Measurements from ENCODE around the gene BMF. TPM values are rescaled to one million over a fixed set of nuclear protein-coding genes. Genes with fewer than 3 reads are reported as not detected.
A peak's percentile ranks its signal among the peaks of the same experiment; 100 is the strongest.

Gene BMF
- total and polyA plus RNA-seq, 12 donors = 1.3 to 12.8 (median 7.1) TPM

DNA sequence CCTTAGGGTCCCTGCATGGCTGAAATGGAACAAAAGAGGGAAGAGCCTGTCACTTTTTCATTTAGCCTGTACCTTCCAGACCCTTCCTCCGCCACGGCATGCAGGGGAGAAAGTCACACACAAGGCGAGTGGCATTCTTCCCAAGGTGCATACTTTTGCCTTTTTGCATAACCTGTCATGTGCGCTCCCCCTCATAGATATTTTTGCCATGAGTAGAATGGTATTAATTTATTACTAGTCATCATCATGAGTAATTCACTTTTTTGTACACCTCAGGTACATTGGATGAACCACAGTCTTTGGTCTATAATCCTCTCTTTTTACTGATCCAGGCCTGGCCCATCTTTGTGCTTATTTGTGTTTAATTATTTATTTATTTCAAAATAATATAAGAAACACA, 43.3 kb upstream of the BMF start:
- no peak overlapping the region for H3K27ac ChIP-seq
- TF ChIP-seq, protein P1, sequence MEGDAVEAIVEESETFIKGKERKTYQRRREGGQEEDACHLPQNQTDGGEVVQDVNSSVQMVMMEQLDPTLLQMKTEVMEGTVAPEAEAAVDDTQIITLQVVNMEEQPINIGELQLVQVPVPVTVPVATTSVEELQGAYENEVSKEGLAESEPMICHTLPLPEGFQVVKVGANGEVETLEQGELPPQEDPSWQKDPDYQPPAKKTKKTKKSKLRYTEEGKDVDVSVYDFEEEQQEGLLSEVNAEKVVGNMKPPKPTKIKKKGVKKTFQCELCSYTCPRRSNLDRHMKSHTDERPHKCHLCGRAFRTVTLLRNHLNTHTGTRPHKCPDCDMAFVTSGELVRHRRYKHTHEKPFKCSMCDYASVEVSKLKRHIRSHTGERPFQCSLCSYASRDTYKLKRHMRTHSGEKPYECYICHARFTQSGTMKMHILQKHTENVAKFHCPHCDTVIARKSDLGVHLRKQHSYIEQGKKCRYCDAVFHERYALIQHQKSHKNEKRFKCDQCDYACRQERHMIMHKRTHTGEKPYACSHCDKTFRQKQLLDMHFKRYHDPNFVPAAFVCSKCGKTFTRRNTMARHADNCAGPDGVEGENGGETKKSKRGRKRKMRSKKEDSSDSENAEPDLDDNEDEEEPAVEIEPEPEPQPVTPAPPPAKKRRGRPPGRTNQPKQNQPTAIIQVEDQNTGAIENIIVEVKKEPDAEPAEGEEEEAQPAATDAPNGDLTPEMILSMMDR (IDR thresholded peaks at IDR 0.05) = no peak
- no peak for TF ChIP-seq POLR2A (IDR thresholded peaks at IDR 0.05)
- 82 to 96% (median 92%) methylated on average over 4 of the region's 4 CpGs for WGBS, 4 donors
- H3K4me3 ChIP-seq = no peak overlapping the region
- no peaks in the 10 kb centered on the region for H3K9me3 ChIP-seq (replicated peaks in 1 of 3)
- H3K4me1 ChIP-seq (replicated peaks in 1 of 2) = no peaks in the 10 kb centered on the region
- H3K36me3 ChIP-seq (replicated peaks in 1 of 2) = no peaks in the 10 kb centered on the region
- no peaks in the 10 kb centered on the region for H3K27me3 ChIP-seq
- no peak for DNase-seq
- intact Hi-C loops (cut with DNase I) = no loop called here

DNA sequence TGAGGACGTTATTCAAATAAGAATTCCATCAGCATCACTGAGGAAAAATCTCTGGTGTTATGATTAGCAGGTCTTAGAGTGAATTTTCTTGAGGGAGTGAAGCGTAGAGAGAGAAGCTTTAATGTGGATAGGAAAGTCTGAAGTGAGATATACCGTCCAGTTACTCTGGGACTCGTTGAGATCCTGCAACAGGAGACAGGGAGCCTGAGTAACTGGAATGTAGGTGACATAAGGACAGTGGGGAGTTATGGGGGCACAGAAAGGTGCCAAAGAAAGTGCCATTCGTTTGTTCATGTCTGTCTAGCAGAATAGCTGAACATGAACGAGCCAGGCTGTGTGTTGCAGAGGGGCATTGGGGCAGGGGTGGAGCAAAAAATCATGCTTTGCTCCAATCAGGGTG, 42.8 kb upstream of the BMF start:
- intact Hi-C loops (cut with DNase I) = no loop called here
- Histone ChIP-seq H3K27ac (no peak overlapping the region), H3K9me3 (replicated peaks in 1 of 3) (no peaks in the 10 kb centered on the region), H3K36me3 (replicated peaks in 1 of 2) (no peaks in the 10 kb centered on the region), H3K4me1 (replicated peaks in 1 of 2) (no peaks in the 10 kb centered on the region), H3K4me3 (no peak overlapping the region), H3K27me3 (no peaks in the 10 kb centered on the region)
- DNase-seq = no peak
- WGBS, 4 donors = 62 to 73% (median 62%) methylated on average over 6 of the region's 6 CpGs
- TF ChIP-seq, protein P1 (IDR thresholded peaks at IDR 0.05) = no peak
- TF ChIP-seq POLR2A (IDR thresholded peaks at IDR 0.05) = no peak

- peak in 6 of 7 donors; percentile 22 to 70 (median 43) for DNase-seq
- Histone ChIP-seq H3K4me3 (no peak overlapping the region), H3K27ac (no peak overlapping the region), H3K9me3 (replicated peaks in 1 of 3) (no peaks in the 10 kb centered on the region), H3K27me3 (no peaks in the 10 kb centered on the region), H3K36me3 (replicated peaks in 1 of 2) (no peaks in the 10 kb centered on the region), H3K4me1 (replicated peaks in 1 of 2) (no peaks in the 10 kb centered on the region)
- TF ChIP-seq, protein P1 (IDR thresholded peaks at IDR 0.05) = no peak
- TF ChIP-seq POLR2A (IDR thresholded peaks at IDR 0.05) = no peak
- intact Hi-C loops (cut with DNase I) = no loop called here
- WGBS, 4 donors = 59 to 64% (median 62%) methylated on average over 9 of the region's 9 CpGs
Measured at GRCh38 chr15:40150163-40150925, 41.7 kb upstream of the BMF start.

GRCh38 chr15:40149339-40149738, 40.7 kb upstream of the BMF start:
- TF ChIP-seq POLR2A (IDR thresholded peaks at IDR 0.05) = no peak
- TF ChIP-seq, protein P1 (IDR thresholded peaks at IDR 0.05) = no peak
- no peak overlapping the region for H3K4me3 ChIP-seq
- 69 to 90% (median 87%) methylated on average over 4 of the region's 4 CpGs for WGBS, 4 donors
- no peak overlapping the region for H3K27ac ChIP-seq
- no peaks in the 10 kb centered on the region for H3K4me1 ChIP-seq (replicated peaks in 1 of 2)
- no peak for DNase-seq
- H3K9me3 ChIP-seq (replicated peaks in 1 of 3) = no peaks in the 10 kb centered on the region
- no peaks in the 10 kb centered on the region for H3K27me3 ChIP-seq
- intact Hi-C loops (cut with DNase I) = no loop called here
- H3K36me3 ChIP-seq (replicated peaks in 1 of 2) = no peaks in the 10 kb centered on the region
